Thyroid gland (tissue), 4 donors: Measurements from ENCODE around the gene NIPSNAP2. TPM values are rescaled to one million over a fixed set of nuclear protein-coding genes. Genes with fewer than 3 reads are reported as not detected.
A peak's percentile ranks its signal among the peaks of the same experiment; 100 is the strongest.
"Not testable (repeated sequence)": the region's sequence is repeated elsewhere in the genome, so short reads cannot be mapped to it uniquely, and the experiment has no call there.

Experiments
- DNase-seq, 2 donors: peaks; one replicate each; pipeline ENCODE4 v3.0.0-alpha.2; 2019
- H3K27ac ChIP-seq, 3 donors: fragments of 200-600 bp; sonication (generic); 1 replicate in 2 of 3; 2 replicates in 1 of 3; pipeline ENCODE4 v1.5.1; 2016 to 2019; ENCODE audit warnings: mild to moderate bottlenecking in 1 of 3, moderate library complexity in 1 of 3
- H3K27me3 ChIP-seq: fragments of 200-600 bp; sonication (generic); one replicate; pipeline ENCODE4 v1.5.1; 2019
- H3K36me3 ChIP-seq, 2 donors: fragments of 200-600 bp; sonication (generic); one replicate each; pipeline ENCODE4 v1.5.1; 2016 to 2019
- H3K4me1 ChIP-seq, 2 donors: fragments of 200-600 bp; sonication (generic); one replicate each; pipeline ENCODE4 v1.5.1; 2017 to 2019
- H3K4me3 ChIP-seq, 3 donors: fragments of 200-600 bp; sonication (generic); replicated peaks in 1 of 3; 1 replicate in 2 of 3; 2 replicates in 1 of 3; pipeline ENCODE4 v1.5.1; 2016; ENCODE audit warnings: mild to moderate bottlenecking in 1 of 3
- H3K9me3 ChIP-seq: fragments of 200-600 bp; sonication (generic); one replicate; pipeline ENCODE4 v1.5.1; 2017
- POLR2A ChIP-seq, 2 donors: fragments of 450-650 bp; IDR thresholded peaks; one replicate each; pipeline ENCODE4 v1.6.1; 2017; ENCODE audit warnings: antibody characterized with exemption in 2 of 2, mild to moderate bottlenecking in 2 of 2, moderate library complexity in 1 of 2
- WGBS, 2 donors: methylation state at CpG; one replicate each; pipeline ENCODE4 v1.1.5; 2017; 5-methylcytosine and 5-hydroxymethylcytosine counted together
- intact Hi-C: fragments of 100-400 bp; cut with DNase I; formaldehyde crosslinking; loops from one replicate; pipeline ENCODE4 v1.15.1; 2023
- total RNA-seq, 4 donors: library from RNA; depleted of rRNA; stranded (reverse); fragments of >200 nt; gene quantifications; one replicate each; pipeline ENCODE4 v1.2.3, GENCODE V29; 2016
- TF ChIP-seq, protein P1 (sequence below), 6 experiments: fragments of 200-600 bp in 3 of 6; fragments of 450-650 bp in 3 of 6; sonication (generic) in 3 of 6; IDR thresholded peaks; one replicate each; pipeline ENCODE4 v1.5.1; 2016 to 2019; ENCODE audit warnings: antibody characterized with exemption in 6 of 6, mild to moderate bottlenecking in 2 of 6, inconsistent platforms in 1 of 6, moderate library complexity in 1 of 6

Gene NIPSNAP2
- total RNA-seq, 4 donors from 2014 or later = 142 to 203 (median 175) TPM

GRCh38 chr7:55939514-55940123 is 24.8 kb upstream of the NIPSNAP2 start:
- Histone ChIP-seq H3K9me3 (no peaks in the 10 kb centered on the region), H3K4me3 (no peak overlapping the region), H3K4me1 (no peaks in the 10 kb centered on the region), H3K27ac (no peak overlapping the region), H3K36me3 (peaks cover 6 to 7% of the 10 kb centered on the region in 2 donors), H3K27me3 (no peaks in the 10 kb centered on the region)
- WGBS, 2 donors = 95 to 97% methylated on average over 7 of the region's 7 CpGs
- TF ChIP-seq POLR2A (IDR thresholded peaks at IDR 0.05) = no peak
- TF ChIP-seq, protein P1, sequence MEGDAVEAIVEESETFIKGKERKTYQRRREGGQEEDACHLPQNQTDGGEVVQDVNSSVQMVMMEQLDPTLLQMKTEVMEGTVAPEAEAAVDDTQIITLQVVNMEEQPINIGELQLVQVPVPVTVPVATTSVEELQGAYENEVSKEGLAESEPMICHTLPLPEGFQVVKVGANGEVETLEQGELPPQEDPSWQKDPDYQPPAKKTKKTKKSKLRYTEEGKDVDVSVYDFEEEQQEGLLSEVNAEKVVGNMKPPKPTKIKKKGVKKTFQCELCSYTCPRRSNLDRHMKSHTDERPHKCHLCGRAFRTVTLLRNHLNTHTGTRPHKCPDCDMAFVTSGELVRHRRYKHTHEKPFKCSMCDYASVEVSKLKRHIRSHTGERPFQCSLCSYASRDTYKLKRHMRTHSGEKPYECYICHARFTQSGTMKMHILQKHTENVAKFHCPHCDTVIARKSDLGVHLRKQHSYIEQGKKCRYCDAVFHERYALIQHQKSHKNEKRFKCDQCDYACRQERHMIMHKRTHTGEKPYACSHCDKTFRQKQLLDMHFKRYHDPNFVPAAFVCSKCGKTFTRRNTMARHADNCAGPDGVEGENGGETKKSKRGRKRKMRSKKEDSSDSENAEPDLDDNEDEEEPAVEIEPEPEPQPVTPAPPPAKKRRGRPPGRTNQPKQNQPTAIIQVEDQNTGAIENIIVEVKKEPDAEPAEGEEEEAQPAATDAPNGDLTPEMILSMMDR (IDR thresholded peaks at IDR 0.05) = no peak
- no peak for DNase-seq
- intact Hi-C loops = no loop called here

- no peaks in the 10 kb centered on the region for H3K4me1 ChIP-seq
- 86 to 90% methylated on average over 5 of the region's 5 CpGs for WGBS, 2 donors
- no peak overlapping the region for H3K4me3 ChIP-seq
- TF ChIP-seq, protein P1 (IDR thresholded peaks at IDR 0.05) = no peak
- no peak for TF ChIP-seq POLR2A (IDR thresholded peaks at IDR 0.05)
- no peak for DNase-seq
- intact Hi-C loops = no loop called here
- H3K36me3 ChIP-seq = no peaks in the 10 kb centered on the region
- no peaks in the 10 kb centered on the region for H3K9me3 ChIP-seq
- no peak overlapping the region for H3K27ac ChIP-seq
- no peaks in the 10 kb centered on the region for H3K27me3 ChIP-seq
These were observed 17.8 kb upstream of the NIPSNAP2 start for GRCh38 chr7:55946545-55946944.

DNA sequence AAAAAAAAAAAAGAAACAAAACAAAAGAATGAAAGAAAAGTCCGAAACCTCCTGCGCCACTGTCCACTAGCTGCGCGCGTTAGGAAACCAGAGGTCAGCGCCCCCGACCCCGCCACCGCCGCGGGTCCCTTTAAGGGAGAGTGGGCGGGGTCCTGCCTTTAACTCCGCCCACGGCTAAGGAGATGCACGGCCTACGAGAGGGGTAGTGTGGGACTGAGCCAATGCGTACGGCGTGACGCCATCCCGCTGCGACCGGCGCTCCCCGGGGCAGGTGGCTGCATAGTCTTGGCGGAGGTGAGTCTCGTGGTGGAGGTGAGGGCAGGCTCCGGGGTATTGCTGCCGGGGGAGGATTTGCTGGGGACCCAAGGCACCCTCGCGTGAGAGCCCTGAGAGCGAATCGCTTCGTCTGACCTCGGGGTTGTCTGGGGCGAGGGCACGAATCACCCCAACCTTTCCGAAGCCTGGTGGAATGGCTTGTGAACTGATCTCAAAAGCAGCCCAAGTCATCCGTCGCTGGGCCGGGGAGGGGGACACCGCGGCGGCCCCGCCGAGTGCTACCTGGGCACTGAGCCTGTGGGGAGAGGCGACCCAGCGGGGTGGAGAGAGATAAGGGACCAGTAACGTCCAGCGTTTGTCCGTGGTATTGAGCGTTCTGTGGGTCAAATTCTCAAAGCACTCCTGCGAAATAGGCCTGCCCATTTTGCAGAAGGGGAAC is 12.6 kb upstream of the NIPSNAP2 start, which contains the start of gene MRPS17:
Gene MRPS17, plus strand, starts transcription at position 241 of the 715 bp plus-strand sequence. CDS start 1,319 bp downstream, outside the sequence.
- intact Hi-C loops = no loop called here
- Histone ChIP-seq H3K27me3 (no peaks in the 10 kb centered on the region), H3K27ac (peak within 1 kb of the TSS; percentile 28 to 67 (median 50)), H3K9me3 (no peaks in the 10 kb centered on the region), H3K4me1 (peaks cover 4 to 5% of the 10 kb centered on the region in 2 donors), H3K4me3 (peak within 1 kb of the TSS; percentile 34 to 68 (median 52)), H3K36me3 (peaks cover 0 to 2% of the 10 kb centered on the region in 2 donors)
- peak; percentile 90 to 92 for DNase-seq
- peak in 1 of 2 donors; percentile 73 for TF ChIP-seq POLR2A (IDR thresholded peaks at IDR 0.05)
- TF ChIP-seq, protein P1 (IDR thresholded peaks at IDR 0.05) = peak in 1 of 6 experiments; percentile 28
- 1 to 3% methylated on average over 35 to 51 of the region's 53 CpGs for WGBS, 2 donors

- H3K9me3 ChIP-seq, H3K36me3 ChIP-seq, H3K27me3 ChIP-seq, DNase-seq, intact Hi-C loops, H3K4me1 ChIP-seq: not testable (repeated sequence)
- 39 to 41% methylated on average over 17 to 19 of the region's 19 CpGs for WGBS, 2 donors
- peak overlapping the region in 2 of 3 donors; percentile 50 to 67 for H3K27ac ChIP-seq
- peak overlapping the region; percentile 34 to 68 (median 52) for H3K4me3 ChIP-seq
These were observed 12.1 kb upstream of the NIPSNAP2 start for GRCh38 chr7:55952352-55952671.

DNA sequence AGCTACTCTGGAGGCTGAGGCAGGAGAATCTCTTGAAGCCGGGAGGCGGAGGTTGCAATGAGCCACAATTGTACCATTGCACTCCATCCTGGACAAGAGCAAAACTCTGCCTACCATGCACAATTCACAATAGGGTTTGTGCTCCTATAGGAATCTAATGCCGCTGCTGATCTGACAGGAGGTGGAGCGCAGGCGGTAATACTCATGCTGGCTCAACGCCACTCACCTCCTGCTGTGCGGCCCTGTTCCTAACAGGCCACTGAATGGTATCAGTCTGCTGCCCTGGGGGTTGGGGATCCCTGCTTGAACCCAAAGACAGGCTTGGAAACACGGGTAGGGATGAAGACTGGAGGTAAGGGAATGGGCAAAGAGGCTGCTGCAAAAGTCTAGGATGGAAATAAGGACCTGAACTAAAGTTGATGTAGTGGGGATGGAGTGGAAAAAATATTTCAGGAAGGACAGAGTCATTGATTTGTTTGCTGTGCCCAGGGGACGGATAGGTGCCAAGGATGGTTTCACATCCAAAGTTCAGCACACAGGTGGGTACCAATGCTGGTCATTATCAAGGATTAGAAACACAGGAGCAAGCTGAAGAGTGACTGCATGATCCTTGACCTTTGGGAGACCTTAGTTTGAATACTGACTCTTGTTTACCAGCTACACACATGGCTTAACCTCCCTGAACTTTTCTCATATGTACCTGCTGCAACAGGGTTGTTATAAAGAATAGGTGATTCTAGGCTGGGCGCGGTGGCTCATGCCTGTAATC is 10.5 kb upstream of the NIPSNAP2 start:
- no peak overlapping the region for H3K4me3 ChIP-seq
- WGBS, 2 donors = 96 to 98% methylated on average over 11 of the region's 11 CpGs
- DNase-seq = no peak
- H3K4me1 ChIP-seq = peaks cover 4 to 5% of the 10 kb centered on the region in 2 donors
- no peak for TF ChIP-seq POLR2A (IDR thresholded peaks at IDR 0.05)
- TF ChIP-seq, protein P1 (IDR thresholded peaks at IDR 0.05) = no peak
- peaks cover 0 to 2% of the 10 kb centered on the region in 2 donors for H3K36me3 ChIP-seq
- intact Hi-C loops = no loop called here
- H3K27me3 ChIP-seq = no peaks in the 10 kb centered on the region
- H3K9me3 ChIP-seq = no peaks in the 10 kb centered on the region
- H3K27ac ChIP-seq = no peak overlapping the region
